HG03039 (cell line): ENCODE results near the gene HRH3.

ENCODE experiments used
- ATAC-seq: cut with Tn5 transposase; IDR thresholded peaks from one replicate; pipeline ENCODE4 v1.9.1; 2021; ENCODE audit warnings: mild to moderate bottlenecking, moderate library complexity; ENCODE audit not compliant: unreplicated experiment

Gene HRH3

DNA sequence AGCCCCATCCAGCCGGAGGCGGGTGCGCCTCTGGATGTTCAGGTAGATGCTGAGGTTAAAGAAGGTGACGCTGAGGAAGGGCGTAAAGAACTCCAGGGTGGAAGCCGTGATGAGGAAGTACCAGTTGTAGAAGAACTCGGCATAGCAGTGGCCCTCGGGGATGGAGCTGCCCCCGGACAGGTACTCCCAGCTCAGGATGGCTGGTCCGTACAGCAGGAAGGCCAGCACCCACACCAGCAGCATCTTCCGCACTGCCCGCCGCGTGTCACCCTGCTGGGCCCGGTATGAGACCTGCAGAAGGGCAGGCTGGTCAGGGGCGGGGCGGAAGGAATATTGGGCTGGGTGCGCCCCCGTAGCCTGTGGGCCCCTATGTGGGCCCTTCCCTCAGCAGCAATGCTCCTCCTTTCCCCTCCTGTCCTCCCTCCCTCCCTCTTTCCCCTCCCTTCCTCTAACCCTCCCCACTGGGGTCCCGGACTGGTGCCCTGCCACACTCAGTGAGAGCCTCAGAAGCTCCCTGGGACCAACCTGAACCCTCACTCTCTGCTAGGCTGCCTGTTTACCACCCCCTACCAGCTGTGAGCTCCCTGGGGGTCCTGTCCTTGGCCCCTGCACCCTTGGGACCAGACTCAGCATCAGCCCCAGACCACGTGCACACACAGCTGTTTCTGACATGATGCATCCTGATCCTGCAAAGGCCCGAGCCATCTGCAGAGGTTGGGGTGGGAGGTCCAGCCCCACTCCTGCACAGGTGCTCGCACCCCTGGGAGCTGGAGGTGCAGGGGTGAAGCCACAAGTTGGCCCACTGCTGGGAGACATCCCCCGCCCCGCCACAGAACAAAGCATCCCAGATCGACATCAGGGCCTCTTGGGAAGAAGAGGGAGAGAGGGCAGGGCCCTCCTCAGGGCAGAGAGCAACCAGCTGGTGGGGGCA lies 3.2 kb downstream of the HRH3 start:
- no peak for ATAC-seq

DNA sequence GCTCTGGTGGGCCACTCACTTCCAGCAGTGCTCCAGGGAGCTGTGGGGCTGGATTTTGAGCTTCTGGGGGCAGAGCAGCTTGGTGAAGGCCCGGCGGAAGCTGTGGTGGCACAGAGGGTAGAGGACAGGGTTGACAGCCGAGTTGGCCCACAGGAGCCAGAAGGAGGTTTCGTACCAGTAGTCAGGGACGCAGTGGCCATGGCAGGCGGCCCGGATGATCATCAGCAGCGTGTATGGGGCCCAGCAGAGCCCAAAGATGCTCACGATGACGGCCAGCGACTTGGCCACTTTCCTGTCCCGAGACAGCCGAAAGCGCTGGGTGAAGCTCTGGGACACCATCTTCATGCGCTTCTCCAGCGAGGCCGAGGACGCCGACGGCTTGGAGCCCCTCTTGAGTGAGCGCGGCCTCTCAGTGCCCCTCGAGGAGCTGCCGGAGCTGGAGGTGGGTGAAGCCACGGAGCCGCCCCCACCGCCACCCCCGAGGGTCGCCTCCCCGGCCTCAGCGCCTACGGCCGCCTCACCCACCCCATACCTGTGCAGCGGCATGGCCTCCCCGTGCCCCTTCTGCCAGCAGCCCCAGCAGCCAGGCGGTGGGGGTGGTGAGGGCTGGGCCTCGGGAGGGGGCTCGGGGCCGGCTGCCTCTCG lies 4.0 kb downstream of the HRH3 start:
- no peak for ATAC-seq

DNA sequence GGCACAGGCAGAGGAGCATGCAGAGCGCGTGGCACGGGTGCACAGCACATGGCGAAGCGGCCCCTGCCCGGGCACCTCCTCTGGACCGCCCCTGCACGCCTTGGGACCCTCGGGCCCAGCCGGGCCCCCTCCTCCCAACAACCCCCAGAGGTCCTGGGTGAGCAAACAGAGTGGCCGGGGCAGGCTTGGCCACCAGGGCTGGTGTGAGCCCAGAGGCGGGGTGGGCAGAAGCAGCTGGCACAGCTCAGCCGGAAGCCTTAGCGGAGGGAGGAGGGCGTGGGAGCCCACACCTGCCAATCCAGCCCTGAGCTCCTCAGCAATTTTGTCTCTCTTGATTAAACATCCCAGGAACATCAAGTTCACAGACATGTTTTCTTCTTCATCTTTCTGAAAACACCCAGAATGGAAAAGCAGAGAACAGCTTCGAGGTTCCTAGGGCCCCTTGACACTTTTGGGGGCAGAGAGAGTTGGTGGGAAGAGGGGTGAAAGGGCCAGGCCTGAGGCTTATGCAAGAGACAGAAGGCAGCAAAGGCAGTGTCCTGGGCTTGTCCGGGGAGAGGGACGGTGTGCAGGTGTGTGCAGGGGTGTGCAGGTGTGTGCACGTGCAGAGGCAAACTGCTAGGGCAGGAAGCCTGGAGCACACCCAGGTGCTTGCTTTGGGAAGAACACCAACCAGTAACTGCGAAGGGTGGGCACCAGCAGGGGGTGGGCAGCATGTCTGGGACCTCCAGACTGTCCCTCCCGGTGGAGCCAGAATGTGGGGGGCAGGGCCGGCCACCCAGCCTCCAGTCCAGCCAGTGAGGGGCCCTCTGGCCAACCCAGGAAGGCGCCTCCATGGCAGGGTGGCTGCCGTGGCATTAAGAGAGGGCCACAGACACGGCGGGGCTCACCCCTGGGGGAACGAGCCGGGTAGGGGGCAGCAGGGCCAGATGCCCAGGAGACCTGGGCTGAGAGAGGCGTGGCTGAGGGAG lies 4.8 kb downstream of the HRH3 start:
- no peak for ATAC-seq

DNA sequence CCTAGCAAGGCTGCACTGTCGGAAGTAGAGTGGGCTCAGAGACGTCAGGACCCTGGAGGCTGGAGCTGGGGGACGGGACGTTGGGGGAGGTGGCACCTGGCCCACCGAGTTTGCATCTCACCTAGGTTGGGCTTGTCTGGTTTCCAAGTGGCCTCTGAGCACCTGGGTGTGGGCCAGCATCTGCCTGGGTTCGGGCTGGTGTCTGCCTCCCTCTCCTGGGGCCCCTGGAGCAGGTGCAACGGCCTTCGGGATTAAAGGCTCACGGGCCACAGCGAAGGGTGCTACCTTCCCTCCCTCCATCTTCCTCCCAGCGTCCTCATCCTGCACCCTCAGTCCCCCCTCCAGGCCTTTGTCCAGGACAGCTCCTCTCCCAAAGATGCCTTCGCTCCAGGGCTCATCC lies 6.0 kb downstream of the HRH3 start:
- ATAC-seq, result no peak

DNA sequence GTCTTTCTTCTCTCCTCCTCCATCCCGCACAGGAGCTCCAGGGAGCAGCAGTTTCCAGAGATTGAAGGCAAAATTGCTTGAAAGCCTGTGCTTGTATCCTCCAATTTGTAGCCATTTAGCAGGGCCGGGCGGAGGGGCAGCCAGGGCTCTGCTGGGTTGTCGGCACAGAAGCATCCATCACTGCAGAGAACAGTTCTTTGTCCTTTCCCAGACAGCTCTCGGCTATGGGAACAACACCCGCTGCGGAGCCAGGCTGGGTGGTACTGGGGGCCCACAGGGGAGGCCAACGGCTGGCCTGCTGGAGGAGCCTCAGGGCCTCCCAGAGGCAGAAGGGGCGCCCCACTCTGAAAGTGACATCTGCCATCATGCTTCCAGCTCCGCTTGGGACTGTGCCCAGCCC lies 7.8 kb downstream of the HRH3 start:
- ATAC-seq, result no peak

DNA sequence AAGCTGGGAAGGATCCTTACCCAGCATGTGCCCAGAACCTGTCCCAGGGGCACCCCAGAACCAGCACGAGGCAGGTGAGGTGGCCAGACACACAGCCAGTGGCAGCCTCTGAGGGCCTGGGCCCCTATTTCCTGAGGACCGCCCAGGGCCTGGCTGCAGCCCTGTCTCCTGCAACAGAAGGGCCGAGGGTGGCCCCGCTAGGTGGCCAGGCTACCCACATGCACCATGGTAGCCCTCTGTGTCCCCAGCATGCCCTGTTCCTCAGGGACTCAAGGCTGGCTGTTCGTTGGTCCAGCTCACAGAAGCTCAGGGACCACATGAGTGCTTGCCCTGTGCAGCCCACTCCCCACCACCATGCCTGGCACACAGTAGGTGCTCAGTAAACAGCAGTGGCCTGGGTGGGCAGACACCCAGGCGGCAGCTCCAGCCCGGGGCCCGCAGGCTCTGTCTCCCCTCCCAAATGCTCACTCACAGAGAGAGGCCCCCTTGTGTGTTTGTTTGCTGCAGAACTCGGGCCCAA lies 8.2 kb downstream of the HRH3 start:
- no peak for ATAC-seq

DNA sequence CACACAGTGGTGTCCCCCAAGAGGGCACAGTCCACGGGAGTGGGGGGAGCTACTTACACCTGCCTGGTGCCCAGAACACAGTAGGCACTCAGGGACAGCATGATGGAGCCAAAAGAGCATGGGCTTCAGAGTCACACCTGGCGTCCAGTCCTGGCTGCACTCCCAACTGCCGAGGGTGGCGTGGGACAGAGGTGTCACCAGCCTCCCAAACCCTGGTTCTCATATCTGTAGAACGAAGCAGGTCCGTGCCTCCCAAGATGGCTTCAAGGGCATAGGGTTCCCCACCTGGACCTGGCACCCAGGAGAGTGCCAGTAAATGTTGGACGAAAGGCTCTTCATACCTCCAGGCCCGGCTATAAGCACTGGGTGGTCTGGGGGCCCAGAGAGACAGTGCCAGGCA lies 8.9 kb downstream of the HRH3 start:
- no peak for ATAC-seq

DNA sequence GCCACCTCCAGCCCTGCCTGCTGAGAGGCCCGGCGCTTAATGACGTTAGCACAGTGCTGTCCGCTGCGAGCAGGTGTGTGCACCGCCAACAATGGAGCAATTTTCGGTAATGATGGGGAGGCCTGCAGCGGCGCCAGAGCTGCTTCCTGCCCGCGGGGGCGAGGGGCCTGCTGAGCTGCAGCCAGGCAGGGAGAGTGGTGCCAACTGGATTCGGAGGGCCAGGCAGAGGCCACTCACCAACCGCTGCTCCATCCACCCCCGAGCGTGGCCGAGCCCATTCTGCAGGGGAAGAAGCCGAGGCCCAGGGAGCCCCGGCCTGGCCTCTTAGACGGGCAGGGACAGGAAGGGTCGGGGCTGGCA lies 9.6 kb downstream of the HRH3 start:
- ATAC-seq, result no peak

DNA sequence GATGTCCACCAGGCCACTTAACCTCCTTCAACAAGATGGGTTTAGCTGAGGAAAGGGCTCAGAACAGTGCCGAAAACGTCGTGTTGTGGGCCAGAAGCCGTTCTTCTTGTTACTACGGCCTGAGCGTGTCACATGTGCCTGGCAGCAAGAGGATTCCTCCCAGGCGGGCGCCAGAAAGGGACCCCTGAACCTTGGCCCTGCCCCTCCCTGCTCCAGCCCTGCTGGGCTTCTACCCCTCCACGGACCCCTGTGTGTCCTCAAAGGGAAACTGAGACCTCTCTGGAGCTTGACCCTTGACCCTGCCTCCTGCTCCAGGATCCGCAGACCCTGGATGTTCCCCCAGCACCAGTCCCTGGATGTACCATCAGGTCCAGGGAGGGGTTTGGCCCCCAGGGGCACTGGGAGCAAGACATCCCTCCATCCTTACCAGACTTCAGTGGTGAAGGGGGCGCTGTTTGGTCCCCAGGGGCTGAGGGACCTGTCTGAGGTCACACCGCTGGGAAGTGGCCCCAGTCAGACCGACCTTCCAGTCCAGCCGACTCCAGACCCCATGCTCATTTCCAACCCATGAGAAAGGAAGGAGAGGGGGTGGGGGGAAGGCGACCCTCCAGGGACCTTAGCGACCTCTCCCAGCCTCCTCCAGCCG lies 10.1 kb downstream of the HRH3 start:
- no peak for ATAC-seq

DNA sequence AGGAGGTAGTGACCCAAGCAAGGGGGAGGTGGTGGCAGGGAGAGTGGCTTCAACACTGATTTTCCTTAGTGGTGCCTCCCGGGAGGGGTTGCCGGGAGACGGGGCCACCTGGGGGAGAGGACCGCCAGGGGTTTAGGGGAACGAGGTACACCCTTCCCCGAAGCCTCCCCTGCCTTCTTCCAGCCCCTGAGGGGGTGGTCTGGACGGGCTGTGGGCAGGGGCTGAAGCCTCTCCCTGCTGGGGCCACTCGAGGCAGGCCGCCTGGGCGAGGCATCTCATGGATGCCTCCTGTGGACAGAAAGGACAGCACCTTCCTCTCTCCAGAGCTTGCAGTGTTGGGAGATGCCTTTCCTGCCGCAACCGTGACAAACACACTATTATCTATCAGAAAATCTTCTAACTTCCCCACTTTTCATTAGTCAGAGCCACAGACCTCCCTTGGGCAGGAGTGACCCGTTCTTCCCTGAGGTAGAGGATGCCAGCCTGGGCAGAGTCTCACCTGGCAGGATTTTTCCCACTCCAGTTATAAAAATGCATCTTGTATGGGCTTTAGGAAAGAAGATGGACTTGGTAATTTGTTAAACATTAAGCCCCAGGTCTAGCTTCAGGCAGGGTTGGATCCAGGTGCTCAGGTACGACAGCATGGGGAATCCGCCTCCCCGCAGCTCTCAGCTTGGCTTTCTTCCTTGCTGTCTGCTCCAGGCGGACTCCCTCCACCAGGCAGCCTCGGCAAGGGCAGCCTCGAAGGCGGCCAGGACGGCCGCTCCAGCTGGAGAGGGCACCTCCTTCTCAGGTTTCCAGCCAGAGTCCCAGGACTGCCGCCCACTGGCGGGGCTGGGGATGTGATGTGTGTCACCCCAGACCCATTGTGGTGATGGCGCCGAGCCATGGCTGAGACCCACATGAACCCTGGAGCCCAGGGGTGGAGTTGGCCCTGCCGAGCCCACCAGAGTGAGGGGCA lies 11.0 kb downstream of the HRH3 start:
- ATAC-seq, result no peak

DNA sequence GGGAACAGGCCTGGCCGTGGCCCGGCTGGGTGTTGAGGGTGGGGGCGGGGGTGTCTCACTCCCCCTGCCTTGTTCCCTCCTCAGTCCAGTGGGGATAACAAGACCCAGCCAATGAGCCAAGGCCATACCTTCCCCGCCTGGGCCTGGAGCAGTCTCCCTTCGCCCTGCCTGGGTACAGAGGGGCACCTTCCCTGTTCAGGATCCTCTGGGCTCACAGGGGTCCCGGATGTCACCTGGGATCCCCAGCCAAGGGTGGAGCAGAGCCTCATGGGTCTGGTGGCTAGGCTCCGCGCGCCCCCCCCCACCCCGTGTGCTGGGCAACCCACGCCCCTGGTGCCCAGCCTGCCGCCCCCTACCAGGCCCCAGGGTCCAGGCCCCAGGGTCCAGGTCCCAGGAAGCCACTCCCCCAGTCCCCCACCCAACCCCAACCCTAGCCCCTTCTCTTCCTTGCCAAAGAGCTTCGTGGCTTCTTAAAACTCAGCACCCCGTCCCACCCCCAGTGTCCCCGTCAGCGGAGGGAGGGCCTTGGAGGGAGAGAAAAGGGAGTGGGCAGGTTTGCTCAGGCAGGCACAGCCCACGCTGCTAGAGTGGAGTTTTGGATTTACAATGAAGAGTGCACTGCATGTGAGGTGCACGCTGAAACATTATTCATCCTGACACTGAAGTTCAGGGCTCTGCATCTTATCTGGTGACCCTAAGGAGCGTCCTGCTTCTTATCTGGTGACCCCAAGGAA lies 11.8 kb downstream of the HRH3 start:
- ATAC-seq, result no peak

DNA sequence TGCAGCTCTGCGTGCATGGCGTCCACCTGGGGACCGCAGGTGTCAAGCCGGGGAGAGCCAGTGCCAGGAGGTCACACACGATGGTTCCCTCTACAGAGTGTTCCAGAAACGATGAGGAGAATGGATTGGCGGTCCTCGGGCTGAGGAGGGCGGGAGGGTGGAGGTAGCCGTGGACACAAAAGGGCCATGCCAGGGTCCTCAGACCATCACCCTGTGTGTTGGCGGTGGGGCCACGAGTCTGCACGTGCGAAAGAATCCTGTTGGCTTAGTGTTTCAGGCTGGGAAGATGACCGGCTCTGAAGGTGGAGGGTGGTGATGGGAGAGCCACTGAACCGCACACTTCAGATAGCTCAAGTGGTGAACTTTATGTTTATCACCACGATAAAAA lies 13.7 kb downstream of the HRH3 start:
- ATAC-seq, result no peak

DNA sequence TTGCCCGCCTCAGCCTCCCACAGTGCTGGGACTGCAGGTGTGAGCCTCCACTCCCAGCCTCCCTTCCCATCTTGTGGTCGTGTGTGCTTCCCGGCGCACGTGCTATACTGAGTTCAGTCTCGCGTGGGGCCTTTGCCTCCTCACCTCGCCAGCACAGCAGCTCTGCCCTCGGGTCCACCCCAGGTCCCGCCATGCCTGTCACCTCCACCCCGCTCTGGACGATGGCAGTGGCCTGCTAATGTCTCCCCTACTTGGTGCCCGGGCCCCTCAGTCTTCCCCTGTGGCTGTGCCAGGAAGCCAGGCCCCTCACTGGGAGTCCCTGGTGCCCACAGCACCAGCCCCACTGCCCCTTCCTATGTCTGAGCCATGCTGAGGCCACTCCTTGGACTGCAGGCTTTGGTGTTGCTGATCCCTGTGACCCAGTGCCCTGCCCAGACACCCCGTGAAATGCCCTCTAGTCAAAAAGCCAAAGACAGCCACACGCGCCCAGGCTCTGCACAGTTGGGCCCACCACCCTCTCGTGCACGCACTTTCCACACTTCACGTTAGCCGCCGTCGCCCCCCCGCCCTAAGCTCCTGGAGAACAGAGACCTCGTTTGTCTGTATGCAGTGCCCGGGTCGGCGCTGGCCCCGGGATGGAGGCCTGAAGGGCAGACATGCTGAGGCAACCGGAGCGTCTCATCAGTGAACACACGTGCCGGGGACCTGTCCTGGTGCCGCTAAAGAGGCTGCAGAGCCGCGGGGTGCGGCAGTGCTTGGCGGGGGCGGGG lies 14.3 kb downstream of the HRH3 start:
- no peak for ATAC-seq

DNA sequence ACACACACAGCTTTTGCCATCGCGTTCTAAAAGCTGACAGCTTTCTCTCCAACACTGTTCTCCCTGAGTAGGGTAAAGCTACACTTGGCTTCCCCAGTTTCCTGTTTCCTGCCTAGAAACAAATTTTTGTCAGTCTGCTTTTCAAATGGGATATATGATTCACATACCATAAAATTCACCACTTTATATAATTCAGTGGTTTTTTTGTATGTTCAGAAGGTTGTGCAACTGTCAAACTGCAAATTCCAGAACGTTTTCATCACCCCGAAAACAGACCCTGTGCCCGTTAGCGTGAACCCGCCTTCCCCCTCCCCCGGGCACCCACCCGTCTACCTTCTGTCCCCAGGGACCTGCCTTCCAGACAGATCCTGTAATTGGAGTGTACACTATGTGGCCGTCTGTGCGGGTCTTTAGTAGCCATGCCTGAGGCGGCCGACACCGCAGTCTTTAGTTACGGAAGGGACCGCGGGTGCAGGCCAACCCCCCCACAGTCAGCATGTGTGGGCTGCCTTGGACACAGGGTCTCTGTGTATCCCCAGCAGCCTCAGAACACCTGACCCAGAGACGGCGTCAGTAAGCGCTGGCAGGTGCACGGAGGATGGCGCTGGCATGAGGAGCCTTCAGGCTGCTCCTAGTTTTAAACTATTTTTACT lies 16.6 kb downstream of the HRH3 start:
- no peak for ATAC-seq

DNA sequence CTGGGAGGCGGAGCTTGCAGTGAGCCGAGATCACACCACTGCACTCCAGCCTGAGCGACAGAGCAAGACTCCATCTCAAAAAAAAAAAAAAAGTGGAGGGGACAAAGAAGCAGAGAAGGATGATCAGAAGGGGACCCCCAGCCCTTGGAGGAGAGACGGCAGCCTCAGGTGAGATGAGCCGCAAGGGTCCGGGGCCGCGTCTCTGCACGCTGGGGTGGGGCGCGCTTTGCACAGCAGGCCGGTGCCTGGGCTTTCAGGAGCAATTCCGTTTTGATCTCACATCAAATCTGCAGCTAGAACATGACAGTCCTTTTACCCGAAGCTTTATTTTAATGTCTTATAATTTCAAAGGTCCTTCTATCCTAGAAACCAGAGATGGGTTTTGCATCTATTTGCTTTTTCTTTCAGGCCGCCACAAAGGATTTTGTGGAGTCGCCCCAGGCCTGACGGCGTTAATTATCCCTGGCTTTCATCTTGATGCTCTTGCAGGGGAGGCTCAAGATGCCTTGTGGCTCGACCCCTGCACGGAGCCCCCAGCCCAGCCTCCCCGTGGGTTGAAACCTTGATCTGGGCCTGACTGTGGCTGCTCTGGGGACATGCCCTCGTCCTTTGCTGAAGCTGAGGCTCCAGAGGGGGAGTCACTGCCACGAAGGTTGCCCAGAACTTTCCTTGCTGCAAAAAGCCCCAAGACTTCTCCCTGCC lies 17.3 kb downstream of the HRH3 start:
- ATAC-seq, result no peak

DNA sequence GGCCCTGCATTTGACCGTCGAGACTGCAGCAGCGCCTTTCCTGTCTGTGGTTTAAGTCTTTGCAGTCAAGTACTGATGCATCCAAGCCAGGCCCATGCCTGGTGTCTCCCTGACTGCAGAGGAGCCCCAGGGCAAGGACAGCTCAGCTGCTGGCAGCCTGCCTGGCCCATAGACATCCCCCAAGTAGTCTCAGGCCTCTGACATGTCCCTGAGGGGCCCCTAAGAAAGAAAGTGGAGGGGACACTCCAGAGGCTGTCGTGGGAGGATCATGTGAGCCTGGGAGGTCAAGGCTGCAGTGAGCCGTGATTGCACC lies 18.0 kb downstream of the HRH3 start:
- ATAC-seq, result no peak
